Cardiac fibroblast (primary cell): Measurements from ENCODE around the gene SQSTM1.
A peak's percentile ranks its signal among the peaks of the same experiment; 100 is the strongest.

ENCODE experiments used
- DNase-seq, 2 donors: peaks; one replicate each; pipeline versions ENCODE4 v3.0.0 to v3.0.0-alpha.2; 2010; ENCODE audit warnings: low read depth in 2 of 2
- H3K4me3 ChIP-seq, 2 donors: replicated peaks in 1 of 2; 1 replicate in 1 of 2; 2 replicates in 1 of 2; pipeline ENCODE4 v1.5.1; 2011; ENCODE audit warnings: low read depth in 2 of 2, low read length in 2 of 2, mild to moderate bottlenecking in 2 of 2, moderate library complexity in 1 of 2
- TF ChIP-seq, protein P1 (sequence below): IDR thresholded peaks from one replicate; pipeline ENCODE4 v1.5.1; 2011; ENCODE audit warnings: low read depth, mild to moderate bottlenecking, low read length, inconsistent platforms

The SQSTM1 gene

GRCh38 chr5:179820483-179821297 is at the start of gene SQSTM1:
TSS of gene SQSTM1 (plus strand) at chr5:179820905. CDS start at chr5:179820937, 32 bp downstream.
- peak within 1 kb of the TSS; percentile 85 to 91 for H3K4me3 ChIP-seq
- TF ChIP-seq, protein P1, sequence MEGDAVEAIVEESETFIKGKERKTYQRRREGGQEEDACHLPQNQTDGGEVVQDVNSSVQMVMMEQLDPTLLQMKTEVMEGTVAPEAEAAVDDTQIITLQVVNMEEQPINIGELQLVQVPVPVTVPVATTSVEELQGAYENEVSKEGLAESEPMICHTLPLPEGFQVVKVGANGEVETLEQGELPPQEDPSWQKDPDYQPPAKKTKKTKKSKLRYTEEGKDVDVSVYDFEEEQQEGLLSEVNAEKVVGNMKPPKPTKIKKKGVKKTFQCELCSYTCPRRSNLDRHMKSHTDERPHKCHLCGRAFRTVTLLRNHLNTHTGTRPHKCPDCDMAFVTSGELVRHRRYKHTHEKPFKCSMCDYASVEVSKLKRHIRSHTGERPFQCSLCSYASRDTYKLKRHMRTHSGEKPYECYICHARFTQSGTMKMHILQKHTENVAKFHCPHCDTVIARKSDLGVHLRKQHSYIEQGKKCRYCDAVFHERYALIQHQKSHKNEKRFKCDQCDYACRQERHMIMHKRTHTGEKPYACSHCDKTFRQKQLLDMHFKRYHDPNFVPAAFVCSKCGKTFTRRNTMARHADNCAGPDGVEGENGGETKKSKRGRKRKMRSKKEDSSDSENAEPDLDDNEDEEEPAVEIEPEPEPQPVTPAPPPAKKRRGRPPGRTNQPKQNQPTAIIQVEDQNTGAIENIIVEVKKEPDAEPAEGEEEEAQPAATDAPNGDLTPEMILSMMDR, result no peak
- DNase-seq, result peak; percentile 81 to 90

DNA sequence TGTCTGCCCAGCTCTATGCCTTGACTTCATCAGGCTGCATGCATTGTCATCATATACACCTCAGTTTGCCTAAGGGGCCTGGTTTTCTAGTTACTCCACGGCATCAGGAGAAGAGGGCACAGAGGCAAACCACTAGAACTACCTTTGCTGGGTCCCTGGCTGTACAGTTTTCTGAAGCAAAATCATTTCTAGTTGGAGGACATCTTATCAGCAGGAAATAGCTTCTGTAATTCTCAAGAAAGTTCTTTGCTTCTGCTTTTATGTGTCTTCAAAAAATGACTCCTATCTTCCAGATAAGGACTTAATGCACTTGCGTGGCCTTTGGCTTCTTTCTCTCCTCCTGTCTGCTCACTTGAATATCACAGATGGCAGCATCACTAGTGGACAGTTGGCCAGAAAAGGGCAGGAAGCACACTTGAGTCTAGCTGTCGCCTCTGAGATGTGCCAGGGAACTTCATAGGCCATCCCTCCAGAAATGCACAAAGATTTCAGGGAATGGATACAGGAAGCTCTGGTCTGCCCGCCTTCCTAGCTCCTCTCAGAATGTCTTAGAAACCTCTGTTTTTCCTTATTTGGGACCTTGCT is 49.3 kb upstream of the SQSTM1 start:
- TF ChIP-seq, protein P1, result no peak
- no peak overlapping the region for H3K4me3 ChIP-seq
- no peak for DNase-seq

DNA sequence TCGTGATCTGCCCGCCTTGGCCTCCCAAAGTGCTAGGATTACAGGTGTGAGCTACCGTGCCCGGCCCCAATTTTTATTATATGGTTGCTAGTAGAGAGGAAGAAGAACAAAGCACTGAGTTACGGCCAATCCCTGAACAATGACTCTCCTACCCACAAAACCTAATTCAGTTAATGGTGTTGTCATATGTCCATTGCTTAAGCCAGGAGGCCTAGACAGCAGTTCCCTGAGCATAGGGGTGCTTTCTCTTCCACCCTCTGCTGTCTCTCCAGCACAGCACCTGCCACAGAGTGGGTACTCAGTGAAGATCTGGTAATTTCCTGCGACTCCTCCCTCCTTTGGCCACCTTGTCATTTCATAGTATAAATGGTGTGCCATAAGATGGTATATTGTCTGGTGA is 48.4 kb upstream of the SQSTM1 start:
- TF ChIP-seq, protein P1, result no peak
- no peak overlapping the region for H3K4me3 ChIP-seq
- no peak for DNase-seq

DNA sequence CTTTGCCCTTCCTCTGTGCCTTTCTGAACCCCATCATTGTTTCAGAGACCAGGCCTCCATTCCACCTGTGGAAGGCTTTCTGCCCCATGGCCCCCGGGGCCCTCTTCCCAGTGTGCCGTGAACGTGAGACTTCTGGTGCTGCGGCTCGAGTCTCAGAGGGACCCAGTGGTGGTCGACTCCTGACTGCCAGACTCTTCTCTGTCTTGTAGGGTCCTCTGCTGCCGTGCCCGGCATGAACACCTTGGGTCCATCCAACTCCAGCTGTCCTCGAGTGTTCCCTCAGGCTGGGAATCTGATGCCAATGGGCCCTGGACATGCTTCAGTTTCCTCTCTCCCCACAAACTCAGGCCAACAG is 47.0 kb upstream of the SQSTM1 start:
- H3K4me3 ChIP-seq, result no peak overlapping the region
- no peak for DNase-seq
- TF ChIP-seq, protein P1, result no peak

GRCh38 chr5:179774442-179774841 is 46.3 kb upstream of the SQSTM1 start:
- TF ChIP-seq, protein P1, result no peak
- DNase-seq, result no peak
- no peak overlapping the region for H3K4me3 ChIP-seq

- TF ChIP-seq, protein P1, result no peak
- no peak for DNase-seq
- no peak overlapping the region for H3K4me3 ChIP-seq
These were observed 44.2 kb upstream of the SQSTM1 start for GRCh38 chr5:179776411-179776938.
